HFFc6 (cell line): ENCODE measurements around the gene ADAM33. TPM values are rescaled to one million over a fixed set of nuclear protein-coding genes. Genes with fewer than 3 reads are reported as not detected.

Experiments used
- DNase-seq: peaks from one replicate; pipeline ENCODE4 v3.0.0-alpha.2; 2018
- H3K27ac Mint-ChIP-seq: 2 replicates; pipeline ENCODE4 v1.8.0; 2020; ENCODE audit warnings: mild to moderate bottlenecking, mixed read lengths
- H3K27me3 Mint-ChIP-seq: 2 replicates; pipeline ENCODE4 v1.8.0; 2021; ENCODE audit warnings: mild to moderate bottlenecking, moderate library complexity, mixed read lengths; ENCODE audit not compliant: insufficient read depth
- H3K36me3 Mint-ChIP-seq: 2 replicates; pipeline ENCODE4 v1.8.0; 2021; ENCODE audit warnings: low read depth, mixed read lengths
- H3K4me1 Mint-ChIP-seq: 2 replicates; pipeline ENCODE4 v1.8.0; 2020; ENCODE audit warnings: low read depth, mixed read lengths
- H3K4me3 Mint-ChIP-seq: 2 replicates; pipeline ENCODE4 v1.8.0; 2020; ENCODE audit warnings: mild to moderate bottlenecking, moderate library complexity, mixed read lengths
- H3K9me3 Mint-ChIP-seq: 2 replicates; pipeline ENCODE4 v1.8.0; 2020; ENCODE audit warnings: mild to moderate bottlenecking, mixed read lengths
- CTCF ChIP-seq: fragments of 200-600 bp; sonication (generic); IDR thresholded peaks from 2 replicates; pipeline ENCODE4 v1.5.0; 2021; ENCODE audit warnings: antibody characterized with exemption, mild to moderate bottlenecking
- total RNA-seq, 6 experiments: library from RNA; stranded (reverse); fragmentation: NEBNext Ultra II Directional; extraction: Animal tissue kit (Norgen Biotek cat#: 25700); gene quantifications; 2 replicates in 1 of 6; 3 replicates in 5 of 6; pipeline ENCODE4 v1.2.3, GENCODE V29; 2021

ADAM33 gene
- total RNA-seq, 6 experiments from 2014 or later = 81.5 to 96.1 (median 87.6) TPM

DNA sequence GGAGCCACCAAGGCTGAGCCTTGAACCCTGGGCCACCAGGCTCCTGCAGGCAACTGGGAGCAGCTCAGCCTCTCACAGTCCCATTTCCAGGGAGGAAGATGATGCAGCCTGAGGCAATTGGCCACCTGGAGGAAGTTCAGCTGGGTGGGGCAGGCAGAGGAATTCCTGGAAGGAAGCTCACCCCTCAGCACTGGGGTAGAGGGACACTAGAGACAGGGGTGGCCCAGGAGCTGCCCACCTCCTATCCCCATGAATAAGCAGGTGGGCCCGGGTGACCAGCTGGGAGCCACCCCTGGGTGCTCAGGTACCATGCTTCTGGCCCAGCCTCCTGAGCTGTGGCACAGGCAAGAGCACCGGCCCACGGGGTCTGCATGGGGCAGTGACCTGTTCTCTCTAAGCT lies 47.1 kb upstream of the ADAM33 start:
- peaks cover 36% of the 10 kb centered on the region for H3K27me3 Mint-ChIP-seq

GRCh38 chr20:3728354-3728753 lies 46.5 kb upstream of the ADAM33 start:
- no peaks in the 10 kb centered on the region for H3K36me3 Mint-ChIP-seq
- H3K27ac Mint-ChIP-seq = no peak overlapping the region
- peaks cover 31% of the 10 kb centered on the region for H3K27me3 Mint-ChIP-seq
- no peak for DNase-seq
- peaks cover 16% of the 10 kb centered on the region for H3K4me1 Mint-ChIP-seq
- no peaks in the 10 kb centered on the region for H3K9me3 Mint-ChIP-seq
- no peak overlapping the region for H3K4me3 Mint-ChIP-seq
- no peak for TF ChIP-seq CTCF

More for the DNA sequence above, 47.1 kb upstream of the ADAM33 start:
- H3K27ac Mint-ChIP-seq = no peak overlapping the region
- DNase-seq = no peak
- no peak for TF ChIP-seq CTCF
- peaks cover 16% of the 10 kb centered on the region for H3K4me1 Mint-ChIP-seq
- H3K4me3 Mint-ChIP-seq = no peak overlapping the region
- no peaks in the 10 kb centered on the region for H3K9me3 Mint-ChIP-seq
- no peaks in the 10 kb centered on the region for H3K36me3 Mint-ChIP-seq

GRCh38 chr20:3727401-3728021 lies 45.7 kb upstream of the ADAM33 start:
- peak; percentile 18 for DNase-seq
- Mint-ChIP-seq H3K36me3 (no peaks in the 10 kb centered on the region), H3K27me3 (peaks cover 25% of the 10 kb centered on the region), H3K27ac (no peak overlapping the region; the same call in 1 of the 2 replicates), H3K9me3 (no peaks in the 10 kb centered on the region), H3K4me3 (peak overlapping the region; percentile 73), H3K4me1 (peaks cover 16% of the 10 kb centered on the region)
- TF ChIP-seq CTCF = no peak

DNA sequence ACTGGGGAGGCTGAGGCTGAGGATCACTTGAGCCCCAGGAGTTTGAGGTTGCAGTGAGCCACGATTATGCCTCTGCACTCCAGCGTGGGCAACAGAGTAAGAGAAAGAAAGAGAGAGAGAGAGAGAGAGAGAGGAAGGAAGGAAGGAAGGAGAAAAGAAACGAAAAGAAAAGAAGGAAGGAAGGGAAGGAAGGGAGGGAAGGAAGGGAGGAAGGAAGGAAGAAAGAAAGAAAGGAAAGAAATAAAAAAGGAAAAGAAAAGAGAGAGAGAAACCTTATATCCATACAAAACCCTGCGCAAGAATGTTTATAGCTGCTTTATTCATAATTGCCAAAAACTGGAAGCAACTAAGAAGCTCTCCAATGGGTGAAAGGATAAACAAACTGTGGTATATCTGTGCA lies 42.5 kb upstream of the ADAM33 start:
- H3K4me3 Mint-ChIP-seq = no peak overlapping the region
- no peak overlapping the region for H3K27ac Mint-ChIP-seq
- H3K27me3 Mint-ChIP-seq = peaks cover 12% of the 10 kb centered on the region
- no peak for TF ChIP-seq CTCF
- peaks cover 16% of the 10 kb centered on the region for H3K4me1 Mint-ChIP-seq
- H3K9me3 Mint-ChIP-seq = no peaks in the 10 kb centered on the region
- DNase-seq = no peak
- H3K36me3 Mint-ChIP-seq = no peaks in the 10 kb centered on the region

DNA sequence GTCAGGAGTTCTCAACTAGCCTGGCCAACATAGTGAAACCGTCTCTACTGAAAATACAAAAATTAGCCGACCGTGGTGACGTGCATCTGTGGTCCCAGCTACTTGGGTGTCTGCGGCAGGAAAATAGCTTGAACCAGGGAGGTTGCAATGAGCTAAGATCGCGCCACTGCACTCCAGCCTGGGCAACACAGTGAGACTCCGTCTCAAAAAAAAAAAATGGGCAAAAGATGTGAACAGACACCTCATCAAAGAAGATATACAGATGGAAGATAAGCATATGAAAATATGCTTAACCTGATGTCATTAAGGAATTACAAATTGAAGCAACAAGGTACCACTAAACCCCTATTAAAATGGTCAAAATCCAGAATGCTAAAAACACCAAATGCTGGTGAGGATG lies 41.5 kb upstream of the ADAM33 start:
- Mint-ChIP-seq H3K27ac (no peak overlapping the region), H3K4me3 (no peak overlapping the region), H3K36me3 (no peaks in the 10 kb centered on the region), H3K27me3 (peaks cover 11% of the 10 kb centered on the region), H3K9me3 (no peaks in the 10 kb centered on the region), H3K4me1 (peaks cover 15% of the 10 kb centered on the region)
- no peak for TF ChIP-seq CTCF
- no peak for DNase-seq
